Measurements from ENCODE around the gene ACY1. TPM values are rescaled to one million over a fixed set of nuclear protein-coding genes. Genes with fewer than 3 reads are reported as not detected.
A peak's percentile ranks its signal among the peaks of the same experiment; 100 is the strongest.

Gene ACY1
- total RNA-seq, 1 donor from 2014 or later = 26.7 TPM

- H3K4me1 Mint-ChIP-seq = peaks cover 4% of the 10 kb centered on the region
- H3K27me3 Mint-ChIP-seq = peaks cover 2% of the 10 kb centered on the region
- no peaks in the 10 kb centered on the region for H3K9me3 Mint-ChIP-seq
- no peak overlapping the region for H3K27ac Mint-ChIP-seq
- intact Hi-C loops (cut with micrococcal nuclease) = no loop called here
- DNase-seq (no peak), ATAC-seq (ENCODE audit: low read depth) (no peak)
- no peaks in the 10 kb centered on the region for H3K36me3 Mint-ChIP-seq (ENCODE audit: low read depth)
- TF ChIP-seq CTCF (IDR thresholded peaks at IDR 0.05) = no peak
- CTCF ChIA-PET = no interaction called here
- no peak overlapping the region for H3K4me3 Mint-ChIP-seq
- POLR2A ChIA-PET = no interaction called here
These were observed 51.3 kb downstream of the ACY1 start for GRCh38 chr3:52034651-52035050.

- peaks cover 2% of the 10 kb centered on the region for H3K27me3 Mint-ChIP-seq
- no peak overlapping the region for H3K4me3 Mint-ChIP-seq
- CTCF ChIA-PET = interaction anchor here (1.3 kb wide), 1 partner anchor 21 kb away, joined by 3 read pairs; no protein-coding TSS in a partner anchor
- ATAC-seq (ENCODE audit: low read depth) (peak; percentile 86), DNase-seq (no peak)
- TF ChIP-seq CTCF (IDR thresholded peaks at IDR 0.05) = no peak
- intact Hi-C loops (cut with micrococcal nuclease) = no loop called here
- H3K27ac Mint-ChIP-seq = no peak overlapping the region
- no peaks in the 10 kb centered on the region for H3K9me3 Mint-ChIP-seq
- no peaks in the 10 kb centered on the region for H3K36me3 Mint-ChIP-seq (ENCODE audit: low read depth)
- POLR2A ChIA-PET = interaction anchor here (0.6 to 0.9 kb wide), 4 partner anchors 12 to 536 kb away, joined by 3 to 6 read pairs (median 4); partner anchors contain the start of genes DCAF1 and DUSP7
- H3K4me1 Mint-ChIP-seq = peaks cover 4% of the 10 kb centered on the region
These were observed 52.9 kb downstream of the ACY1 start for GRCh38 chr3:52036222-52036694.

GRCh38 chr3:52036829-52037228 lies 53.5 kb downstream of the ACY1 start:
- CTCF ChIA-PET = interaction anchor here (1.3 kb wide), 1 partner anchor 20 kb away, joined by 3 read pairs; no protein-coding TSS in a partner anchor
- H3K4me3 Mint-ChIP-seq = no peak overlapping the region
- POLR2A ChIA-PET = interaction anchor here (0.8 kb wide), 1 partner anchor 19 kb away, joined by 3 read pairs; the partner anchor contains the start of gene DUSP7
- peaks cover 2% of the 10 kb centered on the region for H3K27me3 Mint-ChIP-seq
- no peak for TF ChIP-seq CTCF (IDR thresholded peaks at IDR 0.05)
- H3K4me1 Mint-ChIP-seq = peaks cover 4% of the 10 kb centered on the region
- H3K27ac Mint-ChIP-seq = no peak overlapping the region
- intact Hi-C loops (cut with micrococcal nuclease) = no loop called here
- ATAC-seq (ENCODE audit: low read depth) (no peak), DNase-seq (no peak)
- no peaks in the 10 kb centered on the region for H3K9me3 Mint-ChIP-seq
- H3K36me3 Mint-ChIP-seq (ENCODE audit: low read depth) = no peaks in the 10 kb centered on the region

GRCh38 chr3:52037291-52037690 lies 54.0 kb downstream of the ACY1 start:
- no peak for DNase-seq
- no peak overlapping the region for H3K27ac Mint-ChIP-seq
- POLR2A ChIA-PET = no interaction called here

GRCh38 chr3:52038227-52038626 lies 54.9 kb downstream of the ACY1 start:
- Mint-ChIP-seq H3K27ac (no peak overlapping the region), H3K27me3 (peaks cover 2% of the 10 kb centered on the region), H3K36me3 (ENCODE audit: low read depth) (no peaks in the 10 kb centered on the region), H3K4me3 (no peak overlapping the region), H3K4me1 (peaks cover 4% of the 10 kb centered on the region), H3K9me3 (no peaks in the 10 kb centered on the region)
- ATAC-seq (ENCODE audit: low read depth) (no peak), DNase-seq (no peak)
- intact Hi-C loops (cut with micrococcal nuclease) = no loop called here
- ChIA-PET POLR2A (no interaction called here), CTCF (no interaction called here)
- no peak for TF ChIP-seq CTCF (IDR thresholded peaks at IDR 0.05)

More at GRCh38 chr3:52037291-52037690, 54.0 kb downstream of the ACY1 start:
- Mint-ChIP-seq H3K4me3 (no peak overlapping the region), H3K4me1 (peaks cover 4% of the 10 kb centered on the region), H3K27me3 (peaks cover 2% of the 10 kb centered on the region), H3K36me3 (ENCODE audit: low read depth) (no peaks in the 10 kb centered on the region), H3K9me3 (no peaks in the 10 kb centered on the region)
- intact Hi-C loops (cut with micrococcal nuclease) = no loop called here
- CTCF ChIA-PET = no interaction called here
- ATAC-seq (ENCODE audit: low read depth) = no peak
- TF ChIP-seq CTCF (IDR thresholded peaks at IDR 0.05) = no peak

Other genes with a start within 250 kb of the ACY1 start
- not detected in 2 replicates for gene IQCF6, start 204.3 kb upstream of the ACY1 start, total RNA-seq
- gene IQCF2, start 121.9 kb upstream of the ACY1 start, total RNA-seq = not detected in 2 replicates
- gene IQCF5, start 107.9 kb upstream of the ACY1 start, total RNA-seq = not detected in 2 replicates
- gene IQCF1, start 80.2 kb upstream of the ACY1 start, total RNA-seq = not detected in 2 replicates
- gene RRP9, start 41.6 kb upstream of the ACY1 start, total RNA-seq = 30.7 and 32.4 TPM in 2 replicates
- gene PARP3, start 41.2 kb upstream of the ACY1 start, total RNA-seq = 9.7 and 12.7 TPM in 2 replicates
- not detected in 2 replicates for gene GPR62, start 28.2 kb upstream of the ACY1 start, total RNA-seq
- 10.3 and 11.0 TPM in 2 replicates for gene PCBP4, start 16.1 kb upstream of the ACY1 start, total RNA-seq
- 51.6 and 55.6 TPM in 2 replicates for gene ABHD14B, start 9.5 kb upstream of the ACY1 start, total RNA-seq
- gene ABHD14A, start 8.5 kb upstream of the ACY1 start, total RNA-seq = 5.1 and 5.2 TPM in 2 replicates
- gene RPL29, start 12.4 kb downstream of the ACY1 start, total RNA-seq = 1,884 and 2,140 TPM in 2 replicates
- gene DUSP7, start 73.0 kb downstream of the ACY1 start, total RNA-seq = 3.7 and 4.3 TPM in 2 replicates
- 2.3 and 2.4 TPM in 2 replicates for gene POC1A, start 170.9 kb downstream of the ACY1 start, total RNA-seq
- 25.9 and 27.6 TPM in 2 replicates for gene ALAS1, start 214.6 kb downstream of the ACY1 start, total RNA-seq
- 10.4 and 11.4 TPM in 2 replicates for gene TLR9, start 242.1 kb downstream of the ACY1 start, total RNA-seq

All from activated B cell treated with CpG ODN at 0.5 μM for 24 hours (primary cell).